T-helper 2 cell treated with Interferon-gamma antibody and Interleukin-4, amounts not matched to agents 5 μg/mL and 100 μg/mL, for 36 hours (primary cell): ENCODE data around the gene ZNF775.

Experiments
- DNase-seq: peaks from one replicate; pipeline ENCODE4 v3.0.0; 2021; ENCODE audit warnings: low spot score
- H3K27ac Mint-ChIP-seq: one replicate; pipeline ENCODE4 v1.8.0; 2021; ENCODE audit warnings: mild to moderate bottlenecking, mixed read lengths
- H3K27me3 Mint-ChIP-seq: one replicate; pipeline ENCODE4 v1.8.0; 2021; ENCODE audit warnings: low read depth, mixed read lengths
- H3K36me3 Mint-ChIP-seq: one replicate; pipeline ENCODE4 v1.8.0; 2021; ENCODE audit warnings: low read depth, mixed read lengths
- H3K4me1 Mint-ChIP-seq: one replicate; pipeline ENCODE4 v1.8.0; 2021; ENCODE audit warnings: low read depth, mixed read lengths
- H3K4me3 Mint-ChIP-seq: one replicate; pipeline ENCODE4 v1.8.0; 2022; ENCODE audit warnings: mild to moderate bottlenecking, moderate library complexity, mixed read lengths
- H3K9me3 Mint-ChIP-seq: one replicate; pipeline ENCODE4 v1.8.0; 2021; ENCODE audit warnings: mixed read lengths

ZNF775 gene

GRCh38 chr7:150378853-150379440, at the start of gene ZNF775:
TSS of gene ZNF775 (plus strand) at chr7:150379330. CDS start at chr7:150388471, 9,141 bp downstream.
- Mint-ChIP-seq H3K4me3 (peak within 1 kb of the TSS; percentile 92), H3K9me3 (no peaks in the 10 kb centered on the region), H3K4me1 (peaks cover 53% of the 10 kb centered on the region), H3K27ac (peak within 1 kb of the TSS; percentile 82), H3K36me3 (peaks cover 10% of the 10 kb centered on the region), H3K27me3 (no peaks in the 10 kb centered on the region)
- DNase-seq, result peak; percentile 96

- no peak overlapping the region for H3K27ac Mint-ChIP-seq
- H3K36me3 Mint-ChIP-seq, result peaks cover 24% of the 10 kb centered on the region
- no peaks in the 10 kb centered on the region for H3K27me3 Mint-ChIP-seq
- no peak overlapping the region for H3K4me3 Mint-ChIP-seq
- no peaks in the 10 kb centered on the region for H3K9me3 Mint-ChIP-seq
- DNase-seq, result no peak
- peaks cover 9% of the 10 kb centered on the region for H3K4me1 Mint-ChIP-seq
These were observed 49.6 kb upstream of the ZNF775 start for GRCh38 chr7:150329331-150330120.

GRCh38 chr7:150330211-150330885, 48.8 kb upstream of the ZNF775 start:
- Mint-ChIP-seq H3K4me3 (no peak overlapping the region), H3K27me3 (no peaks in the 10 kb centered on the region), H3K27ac (no peak overlapping the region), H3K36me3 (peaks cover 17% of the 10 kb centered on the region), H3K9me3 (no peaks in the 10 kb centered on the region), H3K4me1 (peaks cover 3% of the 10 kb centered on the region)
- no peak for DNase-seq

- no peaks in the 10 kb centered on the region for H3K27me3 Mint-ChIP-seq
- no peak for DNase-seq
- H3K4me1 Mint-ChIP-seq, result no peaks in the 10 kb centered on the region
- no peaks in the 10 kb centered on the region for H3K9me3 Mint-ChIP-seq
- no peak overlapping the region for H3K4me3 Mint-ChIP-seq
- peaks cover 5% of the 10 kb centered on the region for H3K36me3 Mint-ChIP-seq
- H3K27ac Mint-ChIP-seq, result no peak overlapping the region
These were observed 46.1 kb upstream of the ZNF775 start for GRCh38 chr7:150332852-150333635.

- DNase-seq, result no peak
- Mint-ChIP-seq H3K36me3 (peaks cover 5% of the 10 kb centered on the region), H3K27me3 (no peaks in the 10 kb centered on the region), H3K4me1 (no peaks in the 10 kb centered on the region), H3K4me3 (no peak overlapping the region), H3K27ac (no peak overlapping the region), H3K9me3 (no peaks in the 10 kb centered on the region)
These were observed 45.5 kb upstream of the ZNF775 start for GRCh38 chr7:150333659-150334058.

- Mint-ChIP-seq H3K9me3 (no peaks in the 10 kb centered on the region), H3K4me3 (no peak overlapping the region), H3K4me1 (no peaks in the 10 kb centered on the region), H3K27ac (no peak overlapping the region), H3K36me3 (peaks cover 4% of the 10 kb centered on the region), H3K27me3 (no peaks in the 10 kb centered on the region)
- DNase-seq, result no peak
These were observed 45.0 kb upstream of the ZNF775 start for GRCh38 chr7:150334108-150334507.

- DNase-seq, result no peak
- H3K27me3 Mint-ChIP-seq, result peaks cover 6% of the 10 kb centered on the region
- H3K4me3 Mint-ChIP-seq, result no peak overlapping the region
- no peaks in the 10 kb centered on the region for H3K9me3 Mint-ChIP-seq
- no peak overlapping the region for H3K27ac Mint-ChIP-seq
- peaks cover 2% of the 10 kb centered on the region for H3K36me3 Mint-ChIP-seq
- no peaks in the 10 kb centered on the region for H3K4me1 Mint-ChIP-seq
These were observed 43.9 kb upstream of the ZNF775 start for GRCh38 chr7:150335108-150335773.

GRCh38 chr7:150335774-150336112, 43.4 kb upstream of the ZNF775 start:
- peaks cover 9% of the 10 kb centered on the region for H3K27me3 Mint-ChIP-seq
- H3K36me3 Mint-ChIP-seq, result peaks cover 2% of the 10 kb centered on the region
- H3K27ac Mint-ChIP-seq, result no peak overlapping the region
- no peak for DNase-seq
- no peaks in the 10 kb centered on the region for H3K9me3 Mint-ChIP-seq
- H3K4me3 Mint-ChIP-seq, result no peak overlapping the region
- H3K4me1 Mint-ChIP-seq, result no peaks in the 10 kb centered on the region

- Mint-ChIP-seq H3K36me3 (no peaks in the 10 kb centered on the region), H3K27ac (no peak overlapping the region), H3K4me3 (no peak overlapping the region)
These were observed 42.4 kb upstream of the ZNF775 start for GRCh38 chr7:150336746-150337145.

GRCh38 chr7:150337179-150337578, 42.0 kb upstream of the ZNF775 start:
- Mint-ChIP-seq H3K27ac (no peak overlapping the region), H3K27me3 (peaks cover 18% of the 10 kb centered on the region), H3K36me3 (no peaks in the 10 kb centered on the region), H3K4me1 (no peaks in the 10 kb centered on the region), H3K9me3 (no peaks in the 10 kb centered on the region), H3K4me3 (no peak overlapping the region)
- no peak for DNase-seq

More at GRCh38 chr7:150336746-150337145, 42.4 kb upstream of the ZNF775 start:
- no peak for DNase-seq
- H3K9me3 Mint-ChIP-seq, result no peaks in the 10 kb centered on the region
- H3K4me1 Mint-ChIP-seq, result no peaks in the 10 kb centered on the region
- peaks cover 14% of the 10 kb centered on the region for H3K27me3 Mint-ChIP-seq

GRCh38 chr7:150337659-150338081, 41.5 kb upstream of the ZNF775 start:
- Mint-ChIP-seq H3K27ac (no peak overlapping the region), H3K9me3 (no peaks in the 10 kb centered on the region), H3K27me3 (peaks cover 23% of the 10 kb centered on the region), H3K4me3 (no peak overlapping the region), H3K36me3 (no peaks in the 10 kb centered on the region), H3K4me1 (no peaks in the 10 kb centered on the region)
- no peak for DNase-seq

- Mint-ChIP-seq H3K4me1 (no peaks in the 10 kb centered on the region), H3K27me3 (peaks cover 29% of the 10 kb centered on the region), H3K9me3 (peaks cover under 1% of the 10 kb centered on the region), H3K27ac (no peak overlapping the region), H3K36me3 (no peaks in the 10 kb centered on the region), H3K4me3 (no peak overlapping the region)
- no peak for DNase-seq
These were observed 40.8 kb upstream of the ZNF775 start for GRCh38 chr7:150338166-150338829.

GRCh38 chr7:150339409-150339809, 39.7 kb upstream of the ZNF775 start:
- H3K27me3 Mint-ChIP-seq, result peaks cover 37% of the 10 kb centered on the region
- no peaks in the 10 kb centered on the region for H3K36me3 Mint-ChIP-seq
- H3K4me3 Mint-ChIP-seq, result no peak overlapping the region
- no peaks in the 10 kb centered on the region for H3K4me1 Mint-ChIP-seq
- peaks cover 9% of the 10 kb centered on the region for H3K9me3 Mint-ChIP-seq
- DNase-seq, result no peak
- no peak overlapping the region for H3K27ac Mint-ChIP-seq
